H1 (cell line): ENCODE data around the gene OR6N1.

Source experiments
- ASH2L ChIP-seq: fragments of 200-600, 300-600 bp; sonication (generic); IDR thresholded peaks from one replicate; pipeline ENCODE4 v1.7.1; 2017; ENCODE audit warnings: low read length
- CTCF ChIP-seq, 3 experiments: IDR thresholded peaks; 1 replicate in 2 of 3; 2 replicates in 1 of 3; pipeline versions ENCODE4 v1.5.1 to v1.6.1; 2011; ENCODE audit warnings: low read length in 3 of 3, mild to moderate bottlenecking in 3 of 3, inconsistent platforms in 2 of 3, low read depth in 1 of 3, moderate library complexity in 1 of 3; ENCODE audit not compliant: insufficient read depth in 1 of 3; ENCODE audit errors: control extremely low read depth in 1 of 3
- JUND ChIP-seq: IDR thresholded peaks from 2 replicates; pipeline ENCODE4 v1.6.1; 2011; ENCODE audit warnings: mild to moderate bottlenecking, improper control_type of control experiment, low read length
- NRF1 ChIP-seq: IDR thresholded peaks from 2 replicates; pipeline ENCODE4 v1.6.1; 2011; ENCODE audit warnings: mild to moderate bottlenecking, low read depth, low read length, improper control_type of control experiment
- POLR2A ChIP-seq, 2 experiments: IDR thresholded peaks; 1 replicate in 1 of 2; 2 replicates in 1 of 2; pipeline ENCODE4 v1.6.1; 2011; ENCODE audit warnings: low read depth in 2 of 2, low read length in 2 of 2, mild to moderate bottlenecking in 2 of 2; ENCODE audit errors: control extremely low read depth in 1 of 2
- SP2 ChIP-seq: IDR thresholded peaks from 2 replicates; pipeline ENCODE4 v1.6.1; 2012; ENCODE audit warnings: mild to moderate bottlenecking, low read length, inconsistent platforms
- SUZ12 ChIP-seq: fragments of 200-600 bp; sonication (generic); IDR thresholded peaks from 2 replicates; pipeline ENCODE4 v1.6.1; 2012; ENCODE audit warnings: mild to moderate bottlenecking, inconsistent platforms, low read length, moderate library complexity, mixed read lengths
- TBP ChIP-seq: IDR thresholded peaks from 2 replicates; pipeline ENCODE4 v1.6.1; 2011; ENCODE audit warnings: low read depth, low read length, improper control_type of control experiment
- ZNF274 ChIP-seq: IDR thresholded peaks from 2 replicates; pipeline ENCODE4 v1.7.0; 2012; ENCODE audit warnings: low read length, borderline replicate concordance; ENCODE audit errors: extremely low read depth

GRCh38 chr1:158814970-158815369 is 43.0 kb upstream of the OR6N1 start:
- no peak for TF ChIP-seq CTCF (IDR thresholded peaks at IDR 0.05; ENCODE audit: control extremely low read depth in 1 of 3, insufficient read depth in 1 of 3, low read depth in 1 of 3, low read length in 3 of 3)
- TF ChIP-seq POLR2A (IDR thresholded peaks at IDR 0.05; ENCODE audit: control extremely low read depth in 1 of 2, low read depth in 2 of 2, low read length in 2 of 2): no peak
- TF ChIP-seq ZNF274: no peak
- TF ChIP-seq SUZ12: no peak
- TF ChIP-seq TBP: no peak
- TF ChIP-seq ASH2L: no peak
- no peak for TF ChIP-seq JUND
- TF ChIP-seq SP2: no peak
- no peak for TF ChIP-seq NRF1
